ENCODE data around the gene RNGTT.

GRCh38 chr6:88997327-88997726, 33.9 kb upstream of the RNGTT start:
- TF ChIP-seq PBX3 (IDR thresholded peaks at IDR 0.05; ENCODE audit: insufficient replicate concordance, low read depth, low read length) = no peak
- no peak for TF ChIP-seq MYC (IDR thresholded peaks at IDR 0.05; ENCODE audit: insufficient read depth, insufficient read length, insufficient replicate concordance, low read length, severe bottlenecking)
- TF ChIP-seq ATF2 (IDR thresholded peaks at IDR 0.05; ENCODE audit: low read length) = no peak
- no peak for TF ChIP-seq ESRRA (IDR thresholded peaks at IDR 0.05; ENCODE audit: low read length)
- TF ChIP-seq ASH2L (IDR thresholded peaks at IDR 0.05; ENCODE audit: borderline replicate concordance, low read depth) = no peak
- no peak for TF ChIP-seq YY1 (IDR thresholded peaks at IDR 0.05; ENCODE audit: low read depth, low read length)
- no peak for TF ChIP-seq CTCF (IDR thresholded peaks at IDR 0.05 in 2 of 3, conservative IDR thresholded peaks at IDR 0.05 in 1 of 3; ENCODE audit: control insufficient read depth in 2 of 3, extremely low read depth in 1 of 3, insufficient read depth in 1 of 3, low read depth in 3 of 3, low read length in 3 of 3)
- TF ChIP-seq ZNF24 (IDR thresholded peaks at IDR 0.05) = no peak
- no peak for TF ChIP-seq KLF5 (IDR thresholded peaks at IDR 0.05; ENCODE audit: partially characterized antibody)
- TF ChIP-seq NFYA (IDR thresholded peaks at IDR 0.05; ENCODE audit: borderline replicate concordance, low read depth, low read length) = no peak
